ENCODE measurements around the gene COL27A1. TPM values are rescaled to one million over a fixed set of nuclear protein-coding genes. Genes with fewer than 3 reads are reported as not detected.

The COL27A1 gene
- total RNA-seq, 1 donor from 2014 or later, result 1.3 TPM

DNA sequence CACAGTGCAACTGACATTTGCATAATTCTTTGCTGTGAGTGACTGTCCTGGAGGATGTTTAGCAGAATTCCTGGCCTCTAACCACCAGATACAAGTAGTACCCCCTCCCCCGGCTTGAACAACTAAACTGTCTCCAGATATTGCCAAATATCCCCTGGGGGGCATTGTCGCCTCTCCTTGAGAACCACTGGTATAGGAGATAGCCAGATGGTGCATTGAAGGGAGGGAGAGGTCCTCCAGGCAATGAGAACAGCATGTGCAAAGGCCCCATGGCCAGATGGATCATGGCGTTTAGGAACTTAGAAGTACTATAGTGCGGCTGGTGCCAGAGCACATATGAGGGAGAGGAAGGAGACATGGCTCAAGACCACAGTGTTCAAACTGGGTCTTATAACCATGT, 148.6 kb downstream of the COL27A1 start:
- Histone ChIP-seq H3K36me3 (ENCODE audit: control insufficient read depth, insufficient read depth, low read length) (peaks cover 22% of the 10 kb centered on the region), H3K4me3 (ENCODE audit: low read depth, low read length) (no peak overlapping the region), H3K27me3 (ENCODE audit: control insufficient read depth, insufficient read depth, low read length) (no peaks in the 10 kb centered on the region)
- TF ChIP-seq, protein P1, sequence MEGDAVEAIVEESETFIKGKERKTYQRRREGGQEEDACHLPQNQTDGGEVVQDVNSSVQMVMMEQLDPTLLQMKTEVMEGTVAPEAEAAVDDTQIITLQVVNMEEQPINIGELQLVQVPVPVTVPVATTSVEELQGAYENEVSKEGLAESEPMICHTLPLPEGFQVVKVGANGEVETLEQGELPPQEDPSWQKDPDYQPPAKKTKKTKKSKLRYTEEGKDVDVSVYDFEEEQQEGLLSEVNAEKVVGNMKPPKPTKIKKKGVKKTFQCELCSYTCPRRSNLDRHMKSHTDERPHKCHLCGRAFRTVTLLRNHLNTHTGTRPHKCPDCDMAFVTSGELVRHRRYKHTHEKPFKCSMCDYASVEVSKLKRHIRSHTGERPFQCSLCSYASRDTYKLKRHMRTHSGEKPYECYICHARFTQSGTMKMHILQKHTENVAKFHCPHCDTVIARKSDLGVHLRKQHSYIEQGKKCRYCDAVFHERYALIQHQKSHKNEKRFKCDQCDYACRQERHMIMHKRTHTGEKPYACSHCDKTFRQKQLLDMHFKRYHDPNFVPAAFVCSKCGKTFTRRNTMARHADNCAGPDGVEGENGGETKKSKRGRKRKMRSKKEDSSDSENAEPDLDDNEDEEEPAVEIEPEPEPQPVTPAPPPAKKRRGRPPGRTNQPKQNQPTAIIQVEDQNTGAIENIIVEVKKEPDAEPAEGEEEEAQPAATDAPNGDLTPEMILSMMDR (IDR thresholded peaks at IDR 0.05; ENCODE audit: insufficient read depth, low read length, severe bottlenecking), result no peak
- FAIRE-seq (no peak), DNase-seq (ENCODE audit: low read depth) (no peak)

DNA sequence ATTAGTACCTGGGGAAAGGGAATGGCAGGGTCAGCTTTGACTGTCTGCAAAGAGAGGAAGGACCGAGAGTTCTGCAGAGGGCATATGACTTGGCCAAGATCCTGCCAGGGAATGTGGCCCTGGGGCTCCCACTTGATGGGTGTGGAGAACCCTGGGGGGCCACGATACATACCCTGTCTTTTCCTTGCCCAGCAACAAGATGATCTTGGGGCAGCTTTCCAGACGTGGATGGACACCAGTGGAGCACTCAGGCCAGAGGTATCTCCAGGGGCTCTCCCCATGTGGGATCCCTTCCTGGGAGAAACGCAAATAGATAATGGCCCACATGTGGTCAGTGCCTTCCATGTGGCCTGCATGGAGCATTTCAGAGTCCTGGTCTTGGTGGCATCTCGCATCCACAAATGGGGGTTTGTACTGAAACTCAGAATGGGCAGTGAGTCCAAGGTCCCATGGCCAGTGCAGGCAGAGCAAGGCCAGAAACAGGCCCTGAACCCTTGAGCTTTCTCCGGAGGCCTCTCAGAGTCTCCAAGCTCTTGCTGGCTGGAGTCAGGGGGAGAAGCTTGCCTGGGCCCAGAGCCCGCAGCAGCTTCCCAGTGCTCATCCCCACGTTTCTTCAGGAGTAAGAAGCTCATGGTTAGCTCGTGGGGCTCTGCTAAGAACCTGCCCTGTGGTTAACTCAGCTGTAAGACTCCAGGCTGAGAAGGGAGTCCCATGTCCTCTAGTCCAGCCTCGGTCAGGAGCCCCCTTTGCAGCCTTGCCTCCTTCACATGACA, 149.3 kb downstream of the COL27A1 start:
- Histone ChIP-seq H3K27me3 (ENCODE audit: control insufficient read depth, insufficient read depth, low read length) (no peaks in the 10 kb centered on the region), H3K4me3 (ENCODE audit: low read depth, low read length) (no peak overlapping the region), H3K36me3 (ENCODE audit: control insufficient read depth, insufficient read depth, low read length) (peaks cover 23% of the 10 kb centered on the region)
- DNase-seq (ENCODE audit: low read depth) (no peak), FAIRE-seq (no peak)
- TF ChIP-seq, protein P1 (IDR thresholded peaks at IDR 0.05; ENCODE audit: insufficient read depth, low read length, severe bottlenecking), result no peak

DNA sequence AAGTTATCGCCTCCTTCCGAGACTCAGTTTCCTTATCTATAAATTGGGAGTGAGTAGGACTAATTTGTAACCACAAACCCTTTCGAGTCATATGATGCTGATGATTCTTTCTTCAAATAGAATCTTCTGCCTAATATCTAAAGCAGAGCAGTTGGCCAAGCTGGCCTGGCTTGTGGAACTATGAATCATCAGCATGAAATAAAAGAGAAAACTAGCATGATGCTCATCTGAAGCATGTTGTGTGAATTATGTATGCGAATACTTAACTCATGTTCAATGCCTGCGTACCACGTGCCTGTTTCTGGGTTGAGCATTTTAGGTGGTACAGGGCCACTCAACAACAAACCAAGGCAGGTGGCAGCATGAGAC, 152.5 kb downstream of the COL27A1 start:
- Histone ChIP-seq H3K4me3 (ENCODE audit: low read depth, low read length) (no peak overlapping the region), H3K36me3 (ENCODE audit: control insufficient read depth, insufficient read depth, low read length) (peaks cover 14% of the 10 kb centered on the region), H3K27me3 (ENCODE audit: control insufficient read depth, insufficient read depth, low read length) (no peaks in the 10 kb centered on the region)
- DNase-seq (ENCODE audit: low read depth) (no peak), FAIRE-seq (no peak)
- TF ChIP-seq, protein P1 (IDR thresholded peaks at IDR 0.05; ENCODE audit: insufficient read depth, low read length, severe bottlenecking), result no peak

DNA sequence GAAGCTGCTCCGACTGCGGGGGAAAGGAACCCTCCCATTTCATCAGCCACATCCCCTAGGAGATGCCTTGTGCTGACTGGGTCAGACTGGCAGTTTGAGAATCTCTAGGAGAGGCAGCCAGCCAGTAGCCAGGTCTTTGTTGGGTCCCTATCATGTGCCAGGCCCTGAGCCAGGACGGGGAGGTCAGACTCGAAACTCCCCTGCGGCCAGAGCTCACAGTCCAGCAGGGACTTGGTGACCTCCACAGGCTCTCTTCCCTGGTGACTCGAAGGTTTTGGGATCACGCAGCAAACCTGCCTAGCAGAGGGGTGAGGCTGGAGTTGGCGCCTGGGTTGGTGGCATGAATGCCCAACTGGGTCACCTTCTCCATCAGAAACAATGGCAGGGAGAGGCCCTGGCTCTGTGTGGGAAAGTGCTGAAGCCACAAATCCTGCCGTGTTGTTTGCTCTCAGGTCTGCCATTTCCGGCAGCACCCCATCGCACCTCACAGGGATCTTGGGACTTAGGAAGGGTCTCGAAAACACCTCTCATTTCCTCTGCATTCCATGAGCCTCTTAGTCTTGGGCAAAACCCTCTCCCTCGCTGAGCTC, 153.1 kb downstream of the COL27A1 start:
- peaks cover 14% of the 10 kb centered on the region for H3K36me3 ChIP-seq (ENCODE audit: control insufficient read depth, insufficient read depth, low read length)
- TF ChIP-seq, protein P1 (IDR thresholded peaks at IDR 0.05; ENCODE audit: insufficient read depth, low read length, severe bottlenecking), result no peak
- no peaks in the 10 kb centered on the region for H3K27me3 ChIP-seq (ENCODE audit: control insufficient read depth, insufficient read depth, low read length)
- DNase-seq (ENCODE audit: low read depth), result no peak
- FAIRE-seq, result no peak
- no peak overlapping the region for H3K4me3 ChIP-seq (ENCODE audit: low read depth, low read length)

DNA sequence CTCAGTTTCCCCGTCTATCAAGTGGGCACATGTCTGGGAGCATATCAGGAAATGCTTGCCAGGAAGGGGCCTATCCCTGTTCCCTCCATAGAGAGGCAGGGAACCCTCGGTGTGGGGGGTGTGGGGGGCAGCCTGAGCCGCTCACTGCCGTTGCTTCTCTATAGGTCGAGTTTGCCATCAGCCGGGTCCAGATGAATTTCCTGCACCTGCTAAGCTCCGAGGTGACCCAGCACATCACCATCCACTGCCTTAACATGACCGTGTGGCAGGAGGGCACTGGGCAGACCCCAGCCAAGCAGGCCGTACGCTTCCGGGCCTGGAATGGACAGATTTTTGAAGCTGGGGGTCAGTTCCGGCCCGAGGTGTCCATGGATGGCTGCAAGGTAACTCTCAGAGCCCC, 153.8 kb downstream of the COL27A1 start:
- Histone ChIP-seq H3K27me3 (ENCODE audit: control insufficient read depth, insufficient read depth, low read length) (no peaks in the 10 kb centered on the region), H3K36me3 (ENCODE audit: control insufficient read depth, insufficient read depth, low read length) (peaks cover 14% of the 10 kb centered on the region), H3K4me3 (ENCODE audit: low read depth, low read length) (no peak overlapping the region)
- FAIRE-seq (no peak), DNase-seq (ENCODE audit: low read depth) (no peak)
- TF ChIP-seq, protein P1 (IDR thresholded peaks at IDR 0.05; ENCODE audit: insufficient read depth, low read length, severe bottlenecking), result no peak
